Ovary (tissue), 3 donors: ENCODE data around the gene PCNX1.

ENCODE experiments used
- EP300 ChIP-seq: sonication (generic); formaldehyde crosslinking; IDR thresholded peaks from one replicate; pipeline ENCODE4 v1.6.1; 2017; ENCODE audit warnings: antibody characterized with exemption
- POLR2A ChIP-seq: fragments of 450-650 bp; IDR thresholded peaks from one replicate; pipeline ENCODE4 v1.6.1; 2017; ENCODE audit warnings: antibody characterized with exemption, mild to moderate bottlenecking, moderate library complexity
- TF ChIP-seq, protein P1 (sequence below), 3 donors: fragments of 450-650 bp in 2 of 3; fragments of 200-600 bp in 1 of 3; IDR thresholded peaks; one replicate each; pipeline versions ENCODE4 v1.5.1 to v1.8.0; 2016 to 2022; ENCODE audit warnings: antibody characterized with exemption in 3 of 3, mild to moderate bottlenecking in 1 of 3
- donor health status: DM: no; HTN: no; CAD: no.

DNA sequence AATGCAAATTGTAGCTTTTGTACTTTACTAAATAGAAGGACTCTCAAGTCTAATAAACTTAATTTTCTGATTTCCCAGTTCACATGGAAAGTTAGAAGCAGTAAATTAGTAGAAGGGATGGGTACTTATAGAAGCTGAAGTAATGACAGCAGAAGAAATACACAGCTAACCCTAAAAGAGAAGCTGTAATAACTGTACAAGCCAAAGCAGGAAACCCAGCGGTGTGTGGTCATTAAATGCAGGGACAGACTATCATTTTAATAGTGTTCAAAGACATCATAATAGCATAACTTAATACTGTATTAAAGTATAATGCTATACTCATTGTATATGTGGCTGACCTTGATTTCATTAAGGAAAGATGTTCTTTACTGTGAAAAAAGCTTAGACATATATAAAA lies 74.9 kb downstream of the PCNX1 start:
- TF ChIP-seq POLR2A (no peak), EP300 (no peak)
- TF ChIP-seq, protein P1, sequence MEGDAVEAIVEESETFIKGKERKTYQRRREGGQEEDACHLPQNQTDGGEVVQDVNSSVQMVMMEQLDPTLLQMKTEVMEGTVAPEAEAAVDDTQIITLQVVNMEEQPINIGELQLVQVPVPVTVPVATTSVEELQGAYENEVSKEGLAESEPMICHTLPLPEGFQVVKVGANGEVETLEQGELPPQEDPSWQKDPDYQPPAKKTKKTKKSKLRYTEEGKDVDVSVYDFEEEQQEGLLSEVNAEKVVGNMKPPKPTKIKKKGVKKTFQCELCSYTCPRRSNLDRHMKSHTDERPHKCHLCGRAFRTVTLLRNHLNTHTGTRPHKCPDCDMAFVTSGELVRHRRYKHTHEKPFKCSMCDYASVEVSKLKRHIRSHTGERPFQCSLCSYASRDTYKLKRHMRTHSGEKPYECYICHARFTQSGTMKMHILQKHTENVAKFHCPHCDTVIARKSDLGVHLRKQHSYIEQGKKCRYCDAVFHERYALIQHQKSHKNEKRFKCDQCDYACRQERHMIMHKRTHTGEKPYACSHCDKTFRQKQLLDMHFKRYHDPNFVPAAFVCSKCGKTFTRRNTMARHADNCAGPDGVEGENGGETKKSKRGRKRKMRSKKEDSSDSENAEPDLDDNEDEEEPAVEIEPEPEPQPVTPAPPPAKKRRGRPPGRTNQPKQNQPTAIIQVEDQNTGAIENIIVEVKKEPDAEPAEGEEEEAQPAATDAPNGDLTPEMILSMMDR (IDR thresholded peaks at IDR 0.05) = no peak
